Measurements from ENCODE around the gene DDX3X. TPM values are rescaled to one million over a fixed set of nuclear protein-coding genes. Genes with fewer than 3 reads are reported as not detected.
"Not testable (repeated sequence)": the region's sequence is repeated elsewhere in the genome, so short reads cannot be mapped to it uniquely, and the experiment has no call there.

Gene DDX3X
- total and polyA plus RNA-seq, 5 experiments from 2014 or later, result 181 to 373 (median 272) TPM

GRCh38 chrX:41384051-41384705 lies 50.2 kb downstream of the DDX3X start:
- H3K36me3 Mint-ChIP-seq, result no peaks in the 10 kb centered on the region
- peaks cover 3 to 18% (median 12%) of the 10 kb centered on the region in 4 donors for H3K4me1 Mint-ChIP-seq
- H3K4me3 Mint-ChIP-seq, result peak overlapping the region in 3 of 10 donors; percentile 11 to 62 (median 45)
- H3K27me3 Mint-ChIP-seq, result no peaks in the 10 kb centered on the region
- H3K27ac Mint-ChIP-seq, result peak overlapping the region in 3 of 10 donors; percentile 49 to 79 (median 60)
- DNase-seq, result peak in 6 of 10 donors; percentile 1 to 39 (median 20)
- ATAC-seq, result no peak
- POLR2A ChIA-PET, result no interaction called here
- no peaks in the 10 kb centered on the region for H3K9me3 Mint-ChIP-seq

- Mint-ChIP-seq H3K27ac (peak overlapping the region in 1 of 10 donors; percentile 22), H3K9me3 (no peaks in the 10 kb centered on the region), H3K4me3 (no peak overlapping the region), H3K27me3 (no peaks in the 10 kb centered on the region), H3K4me1 (peaks cover 3 to 18% (median 12%) of the 10 kb centered on the region in 4 donors), H3K36me3 (no peaks in the 10 kb centered on the region)
- DNase-seq, result no peak
- ATAC-seq, result no peak
- POLR2A ChIA-PET, result no interaction called here
Measured at GRCh38 chrX:41386222-41386990, 52.4 kb downstream of the DDX3X start.

GRCh38 chrX:41388543-41388942 lies 54.6 kb downstream of the DDX3X start:
- Mint-ChIP-seq H3K4me1 (peaks cover 0 to 5% (median 3%) of the 10 kb centered on the region in 4 donors), H3K9me3 (no peaks in the 10 kb centered on the region), H3K27ac (no peak overlapping the region), H3K4me3 (no peak overlapping the region), H3K27me3 (no peaks in the 10 kb centered on the region), H3K36me3 (no peaks in the 10 kb centered on the region)
- DNase-seq, result no peak
- no peak for ATAC-seq
- POLR2A ChIA-PET, result no interaction called here

- H3K4me1 Mint-ChIP-seq, result peaks cover 0 to under 1% (median 0%) of the 10 kb centered on the region in 4 donors
- DNase-seq (no peak), ATAC-seq (no peak)
- H3K36me3 Mint-ChIP-seq, result no peaks in the 10 kb centered on the region
- H3K9me3 Mint-ChIP-seq, result no peaks in the 10 kb centered on the region
- POLR2A ChIA-PET, result no interaction called here
- no peak overlapping the region for H3K4me3 Mint-ChIP-seq
- no peaks in the 10 kb centered on the region for H3K27me3 Mint-ChIP-seq
- H3K27ac Mint-ChIP-seq, result peak overlapping the region in 1 of 10 donors; percentile 13
Measured at GRCh38 chrX:41389311-41389888, 55.4 kb downstream of the DDX3X start.

- H3K9me3 Mint-ChIP-seq, H3K4me3 Mint-ChIP-seq, H3K36me3 Mint-ChIP-seq, POLR2A ChIA-PET, H3K4me1 Mint-ChIP-seq, ATAC-seq, H3K27ac Mint-ChIP-seq, H3K27me3 Mint-ChIP-seq, DNase-seq: not testable (repeated sequence)
Measured at GRCh38 chrX:41390576-41390975, 56.6 kb downstream of the DDX3X start.

- POLR2A ChIA-PET, result no interaction called here
- Mint-ChIP-seq H3K36me3 (no peaks in the 10 kb centered on the region), H3K4me1 (no peaks in the 10 kb centered on the region), H3K9me3 (no peaks in the 10 kb centered on the region), H3K27me3 (no peaks in the 10 kb centered on the region), H3K27ac (peak overlapping the region in 1 of 10 donors; percentile 37), H3K4me3 (no peak overlapping the region)
- ATAC-seq, result no peak
- DNase-seq, result no peak
Measured at GRCh38 chrX:41391606-41392005, 57.6 kb downstream of the DDX3X start.

- Mint-ChIP-seq H3K4me3 (no peak overlapping the region), H3K27me3 (no peaks in the 10 kb centered on the region), H3K36me3 (no peaks in the 10 kb centered on the region), H3K27ac (no peak overlapping the region), H3K9me3 (peaks cover 0 to 4% (median 0%) of the 10 kb centered on the region in 9 donors), H3K4me1 (no peaks in the 10 kb centered on the region)
- ATAC-seq, result no peak
- POLR2A ChIA-PET, result no interaction called here
- no peak for DNase-seq
Measured at GRCh38 chrX:41394293-41394692, 60.3 kb downstream of the DDX3X start.

GRCh38 chrX:41397219-41397618 lies 63.3 kb downstream of the DDX3X start:
- ATAC-seq (no peak), DNase-seq (no peak)
- Mint-ChIP-seq H3K36me3 (no peaks in the 10 kb centered on the region), H3K9me3 (peaks cover 0 to 4% (median 0%) of the 10 kb centered on the region in 9 donors), H3K4me1 (no peaks in the 10 kb centered on the region), H3K27ac (no peak overlapping the region), H3K27me3 (no peaks in the 10 kb centered on the region), H3K4me3 (no peak overlapping the region)
- POLR2A ChIA-PET, result no interaction called here

- Mint-ChIP-seq H3K4me3 (no peak overlapping the region), H3K4me1 (no peaks in the 10 kb centered on the region), H3K27ac (no peak overlapping the region), H3K27me3 (no peaks in the 10 kb centered on the region), H3K9me3 (peaks cover 0 to 4% (median 0%) of the 10 kb centered on the region in 9 donors), H3K36me3 (no peaks in the 10 kb centered on the region)
- ATAC-seq (no peak), DNase-seq (no peak)
- POLR2A ChIA-PET, result interaction anchor here (0.5 kb wide), 1 partner anchor 177 kb away, joined by 3 read pairs; no protein-coding TSS in a partner anchor
Measured at GRCh38 chrX:41397768-41398167, 63.8 kb downstream of the DDX3X start.

- ATAC-seq, H3K27ac Mint-ChIP-seq, H3K9me3 Mint-ChIP-seq, H3K36me3 Mint-ChIP-seq, H3K27me3 Mint-ChIP-seq, DNase-seq, H3K4me1 Mint-ChIP-seq, H3K4me3 Mint-ChIP-seq, POLR2A ChIA-PET: not testable (repeated sequence)
Measured at GRCh38 chrX:41402556-41402955, 68.6 kb downstream of the DDX3X start.

- Mint-ChIP-seq H3K4me1 (no peaks in the 10 kb centered on the region), H3K27ac (no peak overlapping the region), H3K4me3 (no peak overlapping the region)
Measured at GRCh38 chrX:41405551-41405950, 71.6 kb downstream of the DDX3X start.

GRCh38 chrX:41406201-41406600 lies 72.2 kb downstream of the DDX3X start:
- Mint-ChIP-seq H3K4me3 (no peak overlapping the region), H3K27ac (no peak overlapping the region), H3K4me1 (no peaks in the 10 kb centered on the region), H3K27me3 (no peaks in the 10 kb centered on the region), H3K36me3 (no peaks in the 10 kb centered on the region), H3K9me3 (peaks cover 0 to 3% (median 0%) of the 10 kb centered on the region in 9 donors)
- ATAC-seq (no peak), DNase-seq (no peak)
- POLR2A ChIA-PET, result no interaction called here

More at GRCh38 chrX:41405551-41405950, 71.6 kb downstream of the DDX3X start:
- POLR2A ChIA-PET, result no interaction called here
- no peaks in the 10 kb centered on the region for H3K36me3 Mint-ChIP-seq
- DNase-seq (no peak), ATAC-seq (no peak)
- H3K27me3 Mint-ChIP-seq, result no peaks in the 10 kb centered on the region
- peaks cover 0 to 3% (median 0%) of the 10 kb centered on the region in 9 donors for H3K9me3 Mint-ChIP-seq

- ATAC-seq, result no peak
- no peak for DNase-seq
- POLR2A ChIA-PET, result no interaction called here
- no peaks in the 10 kb centered on the region for H3K27me3 Mint-ChIP-seq
- H3K4me3 Mint-ChIP-seq, result no peak overlapping the region
- H3K9me3 Mint-ChIP-seq, result peaks cover 0 to 3% (median 0%) of the 10 kb centered on the region in 9 donors
- H3K27ac Mint-ChIP-seq, result peak overlapping the region in 1 of 10 donors; percentile 72
- H3K36me3 Mint-ChIP-seq, result no peaks in the 10 kb centered on the region
- no peaks in the 10 kb centered on the region for H3K4me1 Mint-ChIP-seq
Measured at GRCh38 chrX:41407816-41408215, 73.9 kb downstream of the DDX3X start.

All from naive thymus-derived CD8-positive, alpha-beta T cell (primary cell).